ENCODE data around the gene PKP2. TPM values are rescaled to one million over a fixed set of nuclear protein-coding genes. Genes with fewer than 3 reads are reported as not detected.

PKP2 gene
- total RNA-seq, 1 donor from 2014 or later: 65.3 TPM

DNA sequence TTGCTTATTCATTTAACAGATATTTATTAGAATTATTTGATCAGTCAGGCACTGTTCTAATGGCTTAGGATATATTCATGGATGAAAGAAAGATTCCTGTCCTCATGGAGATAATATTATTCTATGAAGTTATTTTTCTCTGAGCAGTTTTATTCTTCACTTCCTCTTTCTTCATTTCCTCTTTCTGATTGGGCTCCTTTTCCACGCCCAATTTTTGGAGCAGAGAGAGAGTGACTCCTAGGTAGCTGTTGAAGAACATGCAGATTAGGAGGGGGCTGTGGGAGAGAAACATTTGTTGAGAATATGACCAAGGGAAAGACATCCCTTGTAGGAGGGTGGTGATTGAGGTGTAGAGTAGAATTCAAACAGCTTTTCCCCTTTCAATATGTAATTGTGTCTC lies 134.9 kb downstream of the PKP2 start:
- TF ChIP-seq, protein P1, sequence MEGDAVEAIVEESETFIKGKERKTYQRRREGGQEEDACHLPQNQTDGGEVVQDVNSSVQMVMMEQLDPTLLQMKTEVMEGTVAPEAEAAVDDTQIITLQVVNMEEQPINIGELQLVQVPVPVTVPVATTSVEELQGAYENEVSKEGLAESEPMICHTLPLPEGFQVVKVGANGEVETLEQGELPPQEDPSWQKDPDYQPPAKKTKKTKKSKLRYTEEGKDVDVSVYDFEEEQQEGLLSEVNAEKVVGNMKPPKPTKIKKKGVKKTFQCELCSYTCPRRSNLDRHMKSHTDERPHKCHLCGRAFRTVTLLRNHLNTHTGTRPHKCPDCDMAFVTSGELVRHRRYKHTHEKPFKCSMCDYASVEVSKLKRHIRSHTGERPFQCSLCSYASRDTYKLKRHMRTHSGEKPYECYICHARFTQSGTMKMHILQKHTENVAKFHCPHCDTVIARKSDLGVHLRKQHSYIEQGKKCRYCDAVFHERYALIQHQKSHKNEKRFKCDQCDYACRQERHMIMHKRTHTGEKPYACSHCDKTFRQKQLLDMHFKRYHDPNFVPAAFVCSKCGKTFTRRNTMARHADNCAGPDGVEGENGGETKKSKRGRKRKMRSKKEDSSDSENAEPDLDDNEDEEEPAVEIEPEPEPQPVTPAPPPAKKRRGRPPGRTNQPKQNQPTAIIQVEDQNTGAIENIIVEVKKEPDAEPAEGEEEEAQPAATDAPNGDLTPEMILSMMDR (IDR thresholded peaks at IDR 0.05; ENCODE audit: unreplicated experiment): no peak
- H3K4me3 Mint-ChIP-seq: no peak overlapping the region
- DNase-seq (ENCODE audit: low spot score in 2 of 2, unreplicated experiment in 2 of 2): no peak
- peaks cover 4% of the 10 kb centered on the region for H3K4me1 Mint-ChIP-seq
- H3K9me3 Mint-ChIP-seq: no peaks in the 10 kb centered on the region
- no peaks in the 10 kb centered on the region for H3K27me3 Mint-ChIP-seq (ENCODE audit: low read depth)
- H3K27ac Mint-ChIP-seq: no peak overlapping the region
- no peaks in the 10 kb centered on the region for H3K36me3 Mint-ChIP-seq

DNA sequence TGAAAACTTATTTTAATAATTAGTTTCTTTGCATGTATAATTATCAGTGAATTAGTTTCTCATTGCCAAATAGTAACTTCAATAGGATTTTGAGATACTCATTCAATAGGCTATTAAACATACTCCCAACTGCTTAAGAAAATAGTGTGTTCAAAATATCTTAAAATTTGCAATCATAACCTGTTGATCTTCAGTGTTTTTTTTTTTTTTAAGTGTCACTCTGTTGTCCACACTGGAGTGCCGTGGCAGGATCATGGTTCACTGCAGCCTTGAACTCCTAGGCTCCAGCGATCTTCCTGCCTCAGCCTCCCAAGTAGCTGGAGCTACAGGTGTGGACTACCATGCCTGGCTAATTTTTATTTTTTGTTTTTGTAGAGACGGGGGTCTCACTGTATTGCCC lies 139.4 kb downstream of the PKP2 start:
- Mint-ChIP-seq H3K27me3 (ENCODE audit: low read depth) (no peaks in the 10 kb centered on the region), H3K27ac (no peak overlapping the region), H3K4me1 (peaks cover 28% of the 10 kb centered on the region), H3K9me3 (no peaks in the 10 kb centered on the region), H3K4me3 (no peak overlapping the region), H3K36me3 (peaks cover 4% of the 10 kb centered on the region)
- TF ChIP-seq, protein P1 (IDR thresholded peaks at IDR 0.05; ENCODE audit: unreplicated experiment): no peak
- DNase-seq (ENCODE audit: low spot score in 2 of 2, unreplicated experiment in 2 of 2): no peak

DNA sequence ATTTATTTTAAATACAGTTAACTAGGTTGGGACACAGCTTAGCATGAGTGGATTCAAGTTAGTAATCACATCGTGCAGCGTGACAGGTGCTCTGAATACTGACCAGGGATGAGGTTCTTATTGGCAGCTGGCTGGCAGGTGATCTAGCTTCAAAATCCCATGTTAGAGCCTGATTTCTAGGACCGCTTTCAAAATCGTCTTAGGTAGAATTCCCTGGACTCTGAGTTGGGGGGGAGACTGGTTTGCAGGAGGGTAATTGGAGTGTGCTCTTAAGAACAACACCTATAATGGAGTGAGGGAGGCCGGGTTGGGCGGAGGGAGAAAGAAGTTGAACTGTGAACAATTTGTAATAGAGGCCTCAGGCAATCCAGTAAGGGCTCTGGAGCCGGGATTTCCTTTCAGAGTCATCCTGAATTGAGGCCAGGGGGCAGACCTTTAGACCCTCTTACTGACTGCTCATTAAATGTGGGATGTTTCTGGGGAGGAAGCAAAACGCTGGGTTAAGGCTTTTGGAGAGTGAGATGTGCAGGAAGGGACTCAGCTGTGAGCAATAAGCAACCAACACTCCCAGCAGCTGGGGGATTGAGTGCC lies 140.0 kb downstream of the PKP2 start:
- Mint-ChIP-seq H3K4me3 (peak overlapping the region; percentile 93), H3K27ac (peak overlapping the region; percentile 98), H3K4me1 (peaks cover 28% of the 10 kb centered on the region), H3K27me3 (ENCODE audit: low read depth) (no peaks in the 10 kb centered on the region), H3K9me3 (no peaks in the 10 kb centered on the region), H3K36me3 (peaks cover 8% of the 10 kb centered on the region)
- TF ChIP-seq, protein P1 (IDR thresholded peaks at IDR 0.05; ENCODE audit: unreplicated experiment): no peak
- DNase-seq (ENCODE audit: low spot score in 2 of 2, unreplicated experiment in 2 of 2): no peak

DNA sequence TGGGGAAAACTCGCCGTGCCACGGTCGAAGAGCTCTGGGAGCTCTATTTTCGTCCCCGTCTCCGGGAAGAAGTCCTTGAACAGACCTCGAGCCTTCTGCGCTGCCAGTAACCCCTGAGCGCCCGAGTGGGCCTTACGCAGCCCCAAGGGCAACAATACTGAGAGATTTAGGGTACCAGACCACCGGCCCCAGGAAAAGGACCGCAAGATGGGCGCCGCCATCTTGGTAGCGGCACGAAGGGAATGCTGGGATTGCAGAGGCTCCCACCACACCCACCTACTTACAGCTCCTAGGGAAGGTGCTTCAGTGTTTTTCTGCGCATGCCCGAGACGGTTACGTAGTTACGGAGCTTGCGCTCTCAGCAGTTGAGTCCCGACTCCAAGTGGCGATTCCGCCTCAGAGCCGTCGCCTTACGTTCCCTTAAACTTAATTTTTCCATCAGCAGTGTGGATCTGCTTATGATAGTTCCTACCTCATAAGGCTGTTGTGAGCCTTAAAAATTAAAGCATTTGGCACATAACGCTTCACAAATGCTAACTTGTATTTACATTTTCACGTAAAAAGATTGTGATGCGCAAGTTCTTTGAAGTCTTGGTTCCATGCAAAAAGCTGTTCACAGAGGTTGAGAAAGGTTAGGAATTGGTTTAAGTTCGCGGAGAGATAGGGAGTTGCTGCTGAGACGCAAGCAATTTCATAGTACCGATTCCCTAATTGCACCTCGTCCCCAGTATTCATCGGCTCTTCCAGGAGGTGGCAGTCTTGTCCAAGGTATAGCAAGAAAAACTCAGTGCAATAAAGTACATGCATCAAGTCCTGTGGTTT lies 140.7 kb downstream of the PKP2 start, which contains the start of gene YARS2:
Gene YARS2 (minus strand): TSS at position 244 of the 822 bp plus-strand sequence. CDS start 23 bp downstream, at position 221.
- Mint-ChIP-seq H3K4me1 (peaks cover 28% of the 10 kb centered on the region), H3K4me3 (peak within 1 kb of the TSS; percentile 93), H3K9me3 (no peaks in the 10 kb centered on the region), H3K36me3 (peaks cover 13% of the 10 kb centered on the region), H3K27me3 (ENCODE audit: low read depth) (no peaks in the 10 kb centered on the region), H3K27ac (peak within 1 kb of the TSS; percentile 98)
- peak; percentile 79 to 90 for DNase-seq (ENCODE audit: low spot score in 2 of 2, unreplicated experiment in 2 of 2)
- TF ChIP-seq, protein P1 (IDR thresholded peaks at IDR 0.05; ENCODE audit: unreplicated experiment): peak; percentile 75

DNA sequence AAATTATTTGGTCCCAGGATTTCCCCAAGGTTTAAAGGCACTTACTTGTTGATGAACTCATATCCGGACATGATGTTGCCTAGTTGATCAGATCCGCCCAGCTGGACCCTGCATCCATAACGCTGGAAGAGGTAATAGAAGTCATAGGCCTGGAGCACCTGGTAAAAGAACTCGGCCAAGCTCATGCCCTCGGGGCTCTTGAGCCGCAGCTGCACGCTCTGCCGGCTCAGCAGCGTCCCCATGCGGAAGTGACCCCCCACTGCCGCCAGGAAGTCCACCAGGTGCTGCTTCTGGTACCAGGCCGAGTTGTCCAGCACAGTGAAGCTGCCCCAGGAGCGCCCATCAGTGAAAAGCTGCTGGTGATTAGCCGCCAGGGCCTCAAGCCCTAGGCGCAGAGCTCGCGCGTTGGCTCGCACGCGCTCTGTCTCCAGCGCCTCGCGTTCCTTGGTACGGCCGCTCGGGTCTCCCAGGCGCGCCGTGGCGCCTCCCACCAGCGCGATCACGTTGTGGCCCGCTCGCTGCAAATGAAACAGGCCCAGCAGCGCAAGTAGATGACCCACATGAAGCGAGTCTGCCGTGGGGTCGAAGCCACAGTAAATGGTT lies 141.4 kb downstream of the PKP2 start:
- Mint-ChIP-seq H3K4me3 (peak overlapping the region; percentile 93), H3K9me3 (no peaks in the 10 kb centered on the region), H3K36me3 (peaks cover 18% of the 10 kb centered on the region), H3K27ac (peak overlapping the region; percentile 98), H3K4me1 (peaks cover 28% of the 10 kb centered on the region), H3K27me3 (ENCODE audit: low read depth) (no peaks in the 10 kb centered on the region)
- TF ChIP-seq, protein P1 (IDR thresholded peaks at IDR 0.05; ENCODE audit: unreplicated experiment): peak; percentile 64
- DNase-seq (ENCODE audit: low spot score in 2 of 2, unreplicated experiment in 2 of 2): peak; percentile 37 to 77
